Measurements from ENCODE around the gene VSTM2B.

VSTM2B gene

GRCh38 chr19:29568036-29569025, 42.5 kb downstream of the VSTM2B start:
- TF ChIP-seq Cebpa-rat (IDR thresholded peaks at IDR 0.05): no peak
- Histone ChIP-seq H3K4me2 (peak overlapping the region in 2 of 11 experiments; percentile 14 to 35; a peak in 3 of 22 replicates), H4K20me1 (no peaks in the 10 kb centered on the region; a peak in 3 of 22 replicates), H3K4me1 (no peaks in the 10 kb centered on the region), H3K36me3 (no peaks in the 10 kb centered on the region), H3K27ac (no peak overlapping the region), H3K27me3 (no peaks in the 10 kb centered on the region; a peak in 1 of 22 replicates), H3K9me3 (replicated peaks in 1 of 11) (no peaks in the 10 kb centered on the region), H3K4me3 (no peak overlapping the region), H3K9ac (no peak overlapping the region; a peak in 1 of 22 replicates)

- H3K9me3 ChIP-seq (replicated peaks in 1 of 11): no peaks in the 10 kb centered on the region
- H4K20me1 ChIP-seq: no peaks in the 10 kb centered on the region; a peak in 1 of 22 replicates
- H3K4me2 ChIP-seq: no peak overlapping the region
- no peak overlapping the region for H3K9ac ChIP-seq
- no peak for TF ChIP-seq Cebpa-rat (IDR thresholded peaks at IDR 0.05)
- no peak overlapping the region for H3K27ac ChIP-seq
- H3K4me1 ChIP-seq: no peaks in the 10 kb centered on the region
- no peak overlapping the region for H3K4me3 ChIP-seq
- no peaks in the 10 kb centered on the region for H3K27me3 ChIP-seq
- H3K36me3 ChIP-seq: no peaks in the 10 kb centered on the region
Observed at GRCh38 chr19:29569038-29569911, 43.5 kb downstream of the VSTM2B start.

- Histone ChIP-seq H3K4me1 (peaks cover 0 to 11% (median 0%) of the 10 kb centered on the region in 10 experiments; a peak in 6 of 20 replicates), H3K9ac (no peak overlapping the region), H4K20me1 (no peaks in the 10 kb centered on the region), H3K27ac (no peak overlapping the region), H3K4me2 (no peak overlapping the region), H3K36me3 (no peaks in the 10 kb centered on the region), H3K9me3 (replicated peaks in 1 of 11) (no peaks in the 10 kb centered on the region), H3K4me3 (no peak overlapping the region), H3K27me3 (peaks cover 0 to 3% (median 0%) of the 10 kb centered on the region in 11 experiments; a peak in 4 of 22 replicates)
- TF ChIP-seq Cebpa-rat (IDR thresholded peaks at IDR 0.05): no peak
Observed at GRCh38 chr19:29571181-29571580, 45.4 kb downstream of the VSTM2B start.

GRCh38 chr19:29573486-29573885, 47.7 kb downstream of the VSTM2B start:
- Histone ChIP-seq H3K9me3 (replicated peaks in 1 of 11) (no peaks in the 10 kb centered on the region), H3K27ac (no peak overlapping the region), H3K4me2 (no peak overlapping the region), H3K36me3 (no peaks in the 10 kb centered on the region), H3K9ac (no peak overlapping the region), H3K27me3 (peaks cover 0 to 10% (median 0%) of the 10 kb centered on the region in 11 experiments; a peak in 4 of 22 replicates), H3K4me3 (no peak overlapping the region), H4K20me1 (peaks cover 0 to 6% (median 0%) of the 10 kb centered on the region in 11 experiments; a peak in 1 of 22 replicates), H3K4me1 (peaks cover 9 to 32% (median 16%) of the 10 kb centered on the region in 10 experiments)
- no peak for TF ChIP-seq Cebpa-rat (IDR thresholded peaks at IDR 0.05)

GRCh38 chr19:29574510-29574909, 48.7 kb downstream of the VSTM2B start:
- no peak overlapping the region for H3K27ac ChIP-seq
- peaks cover 0 to 10% (median 0%) of the 10 kb centered on the region in 11 experiments; a peak in 4 of 22 replicates for H3K27me3 ChIP-seq
- no peak for TF ChIP-seq Cebpa-rat (IDR thresholded peaks at IDR 0.05)
- peaks cover 0 to 6% (median 0%) of the 10 kb centered on the region in 11 experiments; a peak in 1 of 22 replicates for H4K20me1 ChIP-seq
- H3K4me3 ChIP-seq: no peak overlapping the region
- no peaks in the 10 kb centered on the region for H3K36me3 ChIP-seq
- H3K4me2 ChIP-seq: no peak overlapping the region
- no peaks in the 10 kb centered on the region for H3K9me3 ChIP-seq (replicated peaks in 1 of 11)
- peaks cover 9 to 32% (median 16%) of the 10 kb centered on the region in 10 experiments for H3K4me1 ChIP-seq
- no peak overlapping the region for H3K9ac ChIP-seq

GRCh38 chr19:29576046-29576606, 50.3 kb downstream of the VSTM2B start:
- Histone ChIP-seq H3K4me1 (peaks cover 9 to 32% (median 16%) of the 10 kb centered on the region in 10 experiments), H3K27me3 (peaks cover 0 to 10% (median 0%) of the 10 kb centered on the region in 11 experiments; a peak in 4 of 22 replicates), H3K4me2 (peak overlapping the region in 4 of 11 experiments; percentile 72 to 88 (median 84); a peak in 8 of 22 replicates), H3K9ac (no peak overlapping the region), H3K27ac (peak overlapping the region in 1 of 11 experiments; percentile 49; a peak in 2 of 22 replicates), H3K9me3 (replicated peaks in 1 of 11) (peaks cover 0 to under 1% (median 0%) of the 10 kb centered on the region in 11 experiments; a peak in 2 of 22 replicates), H3K36me3 (no peaks in the 10 kb centered on the region), H4K20me1 (peaks cover 0 to 6% (median 0%) of the 10 kb centered on the region in 11 experiments; a peak in 1 of 22 replicates), H3K4me3 (no peak overlapping the region)
- no peak for TF ChIP-seq Cebpa-rat (IDR thresholded peaks at IDR 0.05)

- no peak overlapping the region for H3K4me3 ChIP-seq
- no peaks in the 10 kb centered on the region for H3K36me3 ChIP-seq
- H3K9me3 ChIP-seq (replicated peaks in 1 of 11): peaks cover 0 to 5% (median 0%) of the 10 kb centered on the region in 11 experiments; a peak in 3 of 22 replicates
- peaks cover 0 to 10% (median 0%) of the 10 kb centered on the region in 11 experiments; a peak in 4 of 22 replicates for H3K27me3 ChIP-seq
- no peak for TF ChIP-seq Cebpa-rat (IDR thresholded peaks at IDR 0.05)
- H3K4me2 ChIP-seq: peak overlapping the region; percentile 38 to 88 (median 55)
- H3K4me1 ChIP-seq: peaks cover 9 to 32% (median 16%) of the 10 kb centered on the region in 10 experiments
- peak overlapping the region in 3 of 11 experiments; percentile 0 to 49 (median 26); a peak in 3 of 22 replicates for H3K27ac ChIP-seq
- H4K20me1 ChIP-seq: peaks cover 0 to 6% (median 0%) of the 10 kb centered on the region in 11 experiments; a peak in 1 of 22 replicates
- H3K9ac ChIP-seq: no peak overlapping the region
Observed at GRCh38 chr19:29576761-29577648, 51.2 kb downstream of the VSTM2B start.
